ENCODE results near the gene LZTFL1.
A peak's percentile ranks its signal among the peaks of the same experiment; 100 is the strongest.
"Not testable (repeated sequence)": the region's sequence is repeated elsewhere in the genome, so short reads cannot be mapped to it uniquely, and the experiment has no call there.

LZTFL1 gene

DNA sequence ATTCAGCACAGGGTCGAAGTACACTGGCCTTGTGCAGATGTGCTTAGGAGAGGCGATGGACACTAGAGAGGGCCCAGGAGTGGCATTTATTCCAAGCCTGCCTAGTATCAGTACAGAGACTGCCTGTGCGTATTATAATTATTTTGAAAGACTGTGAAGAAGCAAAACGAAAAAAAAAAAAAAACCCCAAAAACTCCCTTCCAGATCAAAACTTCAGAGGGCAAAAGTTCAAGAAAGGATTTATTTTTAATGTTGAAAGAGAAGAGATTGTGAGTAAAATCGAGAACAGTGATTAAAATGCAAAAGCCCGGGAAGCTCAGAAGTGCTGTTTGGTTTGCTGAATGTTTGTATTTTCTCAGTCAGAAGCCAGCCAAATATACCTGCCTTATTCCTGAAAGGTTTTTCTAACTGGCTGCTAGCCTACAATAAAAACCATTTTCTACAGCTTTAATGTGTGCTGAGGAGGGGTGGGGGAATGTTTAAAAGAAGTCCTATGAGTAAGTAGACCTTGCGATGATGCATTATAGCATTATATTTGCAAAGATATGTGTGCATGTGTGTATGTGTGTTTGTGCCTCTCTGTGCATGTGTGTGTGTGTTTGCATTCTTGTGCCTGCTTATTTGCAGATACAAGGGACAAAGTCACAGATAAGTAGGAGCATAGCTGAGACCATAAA lies 19.3 kb upstream of the LZTFL1 start:
- no peak overlapping the region for H3K4me3 ChIP-seq (ENCODE audit: low read depth in 1 of 2, low read length in 2 of 2)
- no peaks in the 10 kb centered on the region for H3K36me3 ChIP-seq (ENCODE audit: control insufficient read depth in 1 of 2, insufficient read depth in 2 of 2, low read length in 2 of 2)
- no peaks in the 10 kb centered on the region for H3K27me3 ChIP-seq (ENCODE audit: low read depth, low read length)
- no peaks in the 10 kb centered on the region for H3K4me1 ChIP-seq (ENCODE audit: control insufficient read depth in 1 of 2, insufficient read depth in 2 of 2, low read length in 2 of 2)
- no peak overlapping the region for H3K27ac ChIP-seq (ENCODE audit: low read length)
- H3K9me3 ChIP-seq (ENCODE audit: control insufficient read depth in 1 of 2, low read length in 2 of 2), result peaks cover 4 to 8% of the 10 kb centered on the region in 2 donors

- Histone ChIP-seq H3K27ac (ENCODE audit: low read length) (no peak overlapping the region), H3K4me1 (ENCODE audit: control insufficient read depth in 1 of 2, insufficient read depth in 2 of 2, low read length in 2 of 2) (no peaks in the 10 kb centered on the region), H3K36me3 (ENCODE audit: control insufficient read depth in 1 of 2, insufficient read depth in 2 of 2, low read length in 2 of 2) (no peaks in the 10 kb centered on the region), H3K9me3 (ENCODE audit: control insufficient read depth in 1 of 2, low read length in 2 of 2) (peaks cover 4 to 8% of the 10 kb centered on the region in 2 donors), H3K27me3 (ENCODE audit: low read depth, low read length) (no peaks in the 10 kb centered on the region), H3K4me3 (ENCODE audit: low read depth in 1 of 2, low read length in 2 of 2) (no peak overlapping the region)
Observed at GRCh38 chr3:45860481-45860880, 18.6 kb upstream of the LZTFL1 start.

DNA sequence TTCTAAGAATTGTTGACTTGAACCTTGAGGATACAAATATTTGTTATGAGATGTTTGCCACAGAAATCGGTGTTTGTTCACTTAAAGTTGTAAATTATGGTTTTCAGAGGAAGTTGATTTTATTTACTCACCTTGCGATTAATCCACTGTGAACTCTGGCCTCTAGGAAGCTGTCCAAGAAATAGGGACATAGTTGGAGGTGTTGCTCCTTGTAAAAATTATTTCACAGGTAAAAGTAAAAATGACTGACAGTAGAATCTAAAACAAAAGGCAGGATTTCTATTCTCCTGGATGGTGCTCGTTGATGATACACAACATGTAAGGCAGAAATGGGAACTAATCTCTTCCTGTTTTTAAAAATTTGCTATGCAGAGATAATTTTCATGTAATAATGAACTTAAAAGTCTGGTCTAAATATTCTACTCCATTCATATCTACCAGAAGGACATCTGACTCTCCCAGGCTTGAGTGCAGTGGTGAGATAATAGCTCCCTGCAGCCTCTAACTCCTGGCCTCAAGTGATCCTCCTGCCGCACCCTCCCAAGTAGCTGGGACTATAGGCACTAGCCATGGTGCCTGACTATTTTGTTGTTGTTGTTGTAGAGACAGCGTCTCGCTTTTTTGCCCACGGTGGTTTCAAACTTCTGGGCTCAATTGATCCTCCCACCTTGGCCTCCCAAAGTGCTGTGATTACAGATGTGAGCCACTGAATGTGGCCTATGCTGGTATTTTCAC lies 17.1 kb upstream of the LZTFL1 start:
- no peak overlapping the region for H3K4me3 ChIP-seq (ENCODE audit: low read depth in 1 of 2, low read length in 2 of 2)
- H3K27ac ChIP-seq (ENCODE audit: low read length), result no peak overlapping the region
- H3K36me3 ChIP-seq (ENCODE audit: control insufficient read depth in 1 of 2, insufficient read depth in 2 of 2, low read length in 2 of 2), result no peaks in the 10 kb centered on the region
- no peaks in the 10 kb centered on the region for H3K4me1 ChIP-seq (ENCODE audit: control insufficient read depth in 1 of 2, insufficient read depth in 2 of 2, low read length in 2 of 2)
- H3K27me3 ChIP-seq (ENCODE audit: low read depth, low read length), result no peaks in the 10 kb centered on the region
- peaks cover 4 to 8% of the 10 kb centered on the region in 2 donors for H3K9me3 ChIP-seq (ENCODE audit: control insufficient read depth in 1 of 2, low read length in 2 of 2)

GRCh38 chr3:45857024-45857423 lies 15.1 kb upstream of the LZTFL1 start:
- H3K27ac ChIP-seq (ENCODE audit: low read length); H3K9me3 ChIP-seq (ENCODE audit: control insufficient read depth in 1 of 2, low read length in 2 of 2); H3K36me3 ChIP-seq (ENCODE audit: control insufficient read depth in 1 of 2, insufficient read depth in 2 of 2, low read length in 2 of 2); H3K27me3 ChIP-seq (ENCODE audit: low read depth, low read length); H3K4me3 ChIP-seq (ENCODE audit: low read depth in 1 of 2, low read length in 2 of 2); H3K4me1 ChIP-seq (ENCODE audit: control insufficient read depth in 1 of 2, insufficient read depth in 2 of 2, low read length in 2 of 2): not testable (repeated sequence)

- H3K36me3 ChIP-seq (ENCODE audit: control insufficient read depth in 1 of 2, insufficient read depth in 2 of 2, low read length in 2 of 2); H3K4me3 ChIP-seq (ENCODE audit: low read depth in 1 of 2, low read length in 2 of 2); H3K27ac ChIP-seq (ENCODE audit: low read length); H3K4me1 ChIP-seq (ENCODE audit: control insufficient read depth in 1 of 2, insufficient read depth in 2 of 2, low read length in 2 of 2); H3K27me3 ChIP-seq (ENCODE audit: low read depth, low read length); H3K9me3 ChIP-seq (ENCODE audit: control insufficient read depth in 1 of 2, low read length in 2 of 2): not testable (repeated sequence)
Observed at GRCh38 chr3:45856323-45856722, 14.4 kb upstream of the LZTFL1 start.

- H3K4me1 ChIP-seq (ENCODE audit: control insufficient read depth in 1 of 2, insufficient read depth in 2 of 2, low read length in 2 of 2), result no peaks in the 10 kb centered on the region
- no peak overlapping the region for H3K27ac ChIP-seq (ENCODE audit: low read length)
- H3K27me3 ChIP-seq (ENCODE audit: low read depth, low read length), result no peaks in the 10 kb centered on the region
- H3K4me3 ChIP-seq (ENCODE audit: low read depth in 1 of 2, low read length in 2 of 2), result no peak overlapping the region
- no peaks in the 10 kb centered on the region for H3K9me3 ChIP-seq (ENCODE audit: control insufficient read depth in 1 of 2, low read length in 2 of 2)
- no peaks in the 10 kb centered on the region for H3K36me3 ChIP-seq (ENCODE audit: control insufficient read depth in 1 of 2, insufficient read depth in 2 of 2, low read length in 2 of 2)
Observed at GRCh38 chr3:45852828-45853227, 10.9 kb upstream of the LZTFL1 start.

GRCh38 chr3:45848392-45848791 lies 6.5 kb upstream of the LZTFL1 start:
- Histone ChIP-seq H3K4me1 (ENCODE audit: control insufficient read depth in 1 of 2, insufficient read depth in 2 of 2, low read length in 2 of 2) (no peaks in the 10 kb centered on the region), H3K27me3 (ENCODE audit: low read depth, low read length) (no peaks in the 10 kb centered on the region), H3K27ac (ENCODE audit: low read length) (no peak overlapping the region), H3K4me3 (ENCODE audit: low read depth in 1 of 2, low read length in 2 of 2) (no peak overlapping the region), H3K9me3 (ENCODE audit: control insufficient read depth in 1 of 2, low read length in 2 of 2) (no peaks in the 10 kb centered on the region), H3K36me3 (ENCODE audit: control insufficient read depth in 1 of 2, insufficient read depth in 2 of 2, low read length in 2 of 2) (no peaks in the 10 kb centered on the region)

- Histone ChIP-seq H3K4me3 (ENCODE audit: low read depth in 1 of 2, low read length in 2 of 2) (no peak overlapping the region), H3K27ac (ENCODE audit: low read length) (no peak overlapping the region), H3K9me3 (ENCODE audit: control insufficient read depth in 1 of 2, low read length in 2 of 2) (no peaks in the 10 kb centered on the region), H3K36me3 (ENCODE audit: control insufficient read depth in 1 of 2, insufficient read depth in 2 of 2, low read length in 2 of 2) (no peaks in the 10 kb centered on the region), H3K27me3 (ENCODE audit: low read depth, low read length) (no peaks in the 10 kb centered on the region), H3K4me1 (ENCODE audit: control insufficient read depth in 1 of 2, insufficient read depth in 2 of 2, low read length in 2 of 2) (peaks cover 0 to 8% of the 10 kb centered on the region in 2 donors)
Observed at GRCh38 chr3:45844616-45845015, 2.7 kb upstream of the LZTFL1 start.

GRCh38 chr3:45842851-45843625 lies 1.1 kb upstream of the LZTFL1 start:
- no peaks in the 10 kb centered on the region for H3K36me3 ChIP-seq (ENCODE audit: control insufficient read depth in 1 of 2, insufficient read depth in 2 of 2, low read length in 2 of 2)
- H3K4me3 ChIP-seq (ENCODE audit: low read depth in 1 of 2, low read length in 2 of 2), result peak overlapping the region in 1 of 2 donors; percentile 80

GRCh38 chr3:45841420-45841756 lies 531 bp downstream of the LZTFL1 start:
- Histone ChIP-seq H3K4me3 (ENCODE audit: low read depth in 1 of 2, low read length in 2 of 2) (peak overlapping the region; percentile 80 to 100), H3K9me3 (ENCODE audit: control insufficient read depth in 1 of 2, low read length in 2 of 2) (no peaks in the 10 kb centered on the region), H3K27ac (ENCODE audit: low read length) (no peak overlapping the region), H3K4me1 (ENCODE audit: control insufficient read depth in 1 of 2, insufficient read depth in 2 of 2, low read length in 2 of 2) (peaks cover 0 to 8% of the 10 kb centered on the region in 2 donors), H3K27me3 (ENCODE audit: low read depth, low read length) (no peaks in the 10 kb centered on the region), H3K36me3 (ENCODE audit: control insufficient read depth in 1 of 2, insufficient read depth in 2 of 2, low read length in 2 of 2) (peaks cover 0 to 8% of the 10 kb centered on the region in 2 donors)

More at GRCh38 chr3:45842851-45843625, 1.1 kb upstream of the LZTFL1 start:
- H3K27me3 ChIP-seq (ENCODE audit: low read depth, low read length), result no peaks in the 10 kb centered on the region
- H3K4me1 ChIP-seq (ENCODE audit: control insufficient read depth in 1 of 2, insufficient read depth in 2 of 2, low read length in 2 of 2), result peaks cover 0 to 8% of the 10 kb centered on the region in 2 donors
- no peaks in the 10 kb centered on the region for H3K9me3 ChIP-seq (ENCODE audit: control insufficient read depth in 1 of 2, low read length in 2 of 2)
- H3K27ac ChIP-seq (ENCODE audit: low read length), result no peak overlapping the region

- no peak overlapping the region for H3K4me3 ChIP-seq (ENCODE audit: low read depth in 1 of 2, low read length in 2 of 2)
- H3K27me3 ChIP-seq (ENCODE audit: low read depth, low read length), result no peaks in the 10 kb centered on the region
- H3K9me3 ChIP-seq (ENCODE audit: control insufficient read depth in 1 of 2, low read length in 2 of 2), result no peaks in the 10 kb centered on the region
- H3K36me3 ChIP-seq (ENCODE audit: control insufficient read depth in 1 of 2, insufficient read depth in 2 of 2, low read length in 2 of 2), result peaks cover 20 to 30% of the 10 kb centered on the region in 2 donors
- H3K27ac ChIP-seq (ENCODE audit: low read length), result no peak overlapping the region
- peaks cover 0 to 8% of the 10 kb centered on the region in 2 donors for H3K4me1 ChIP-seq (ENCODE audit: control insufficient read depth in 1 of 2, insufficient read depth in 2 of 2, low read length in 2 of 2)
Observed at GRCh38 chr3:45838466-45838865, 3.5 kb downstream of the LZTFL1 start.

All from muscle layer of duodenum (tissue), 2 donors.